ENCODE results near the gene GSAP.

GRCh38 chr7:77320714-77321113 is 95.4 kb downstream of the GSAP start:
- TF ChIP-seq CTCF (IDR thresholded peaks at IDR 0.05; ENCODE audit: poor library complexity, severe bottlenecking) (no peak), TAF1 (IDR thresholded peaks at IDR 0.05; ENCODE audit: low read depth) (no peak), EP300 (conservative IDR thresholded peaks at IDR 0.05; ENCODE audit: poor library complexity, severe bottlenecking) (no peak), REST (IDR thresholded peaks at IDR 0.05; ENCODE audit: borderline replicate concordance) (no peak), EZH2 (IDR thresholded peaks at IDR 0.05; ENCODE audit: borderline replicate concordance, insufficient read depth, low read length, poor library complexity, severe bottlenecking) (no peak), SMC3 (conservative IDR thresholded peaks at IDR 0.05; ENCODE audit: poor library complexity) (no peak), POLR2AphosphoS5 (IDR thresholded peaks at IDR 0.05) (no peak), RAD21 (conservative IDR thresholded peaks at IDR 0.05) (no peak), MXI1 (conservative IDR thresholded peaks at IDR 0.05; ENCODE audit: poor library complexity, severe bottlenecking) (no peak)
